Measurements from ENCODE around the gene DOCK10.

GRCh38 chr2:225028572-225028971, 13.7 kb downstream of the DOCK10 start:
- TF ChIP-seq CTCF (optimal IDR thresholded peaks at IDR 0.05 in 1 of 3, IDR thresholded peaks at IDR 0.05 in 1 of 3, conservative IDR thresholded peaks at IDR 0.05 in 1 of 3; ENCODE audit: extremely low read depth in 1 of 3, insufficient read depth in 2 of 3, low read length in 3 of 3) (no peak), EZH2 (IDR thresholded peaks at IDR 0.05; ENCODE audit: low read length) (no peak)
